HepG2 (cell line): ENCODE data around the gene LINS1.

Experiments
- ELF1 ChIP-seq: sonication (generic); formaldehyde crosslinking; IDR thresholded peaks from 2 replicates; pipeline ENCODE4 v1.4.0; 2020; ENCODE audit warnings: missing genetic modification reagents
- HDAC2 ChIP-seq: sonication (generic); formaldehyde crosslinking; IDR thresholded peaks from 2 replicates; pipeline ENCODE4 v1.4.0; 2020; ENCODE audit warnings: missing genetic modification reagents
- MLX ChIP-seq: IDR thresholded peaks from 2 replicates; pipeline ENCODE4 v1.6.1; 2016
- NR2C2 ChIP-seq: sonication (generic); formaldehyde crosslinking; IDR thresholded peaks from 2 replicates; pipeline ENCODE4 v1.4.0; 2020; ENCODE audit warnings: missing genetic modification reagents, mild to moderate bottlenecking, moderate library complexity, borderline replicate concordance
- NR2F2 ChIP-seq: IDR thresholded peaks from 2 replicates; pipeline ENCODE4 v1.6.1; 2012; ENCODE audit warnings: low read depth, inconsistent platforms, borderline replicate concordance
- PHF5A ChIP-seq: IDR thresholded peaks from one replicate; pipeline ENCODE4 v1.6.1; 2018; ENCODE audit warnings: low read depth, missing genetic modification reagents; ENCODE audit not compliant: unreplicated experiment
- TBX2 ChIP-seq: sonication (generic); formaldehyde crosslinking; IDR thresholded peaks from 2 replicates; pipeline ENCODE4 v1.5.0; 2020; ENCODE audit warnings: missing genetic modification reagents, mild to moderate bottlenecking, borderline replicate concordance

DNA sequence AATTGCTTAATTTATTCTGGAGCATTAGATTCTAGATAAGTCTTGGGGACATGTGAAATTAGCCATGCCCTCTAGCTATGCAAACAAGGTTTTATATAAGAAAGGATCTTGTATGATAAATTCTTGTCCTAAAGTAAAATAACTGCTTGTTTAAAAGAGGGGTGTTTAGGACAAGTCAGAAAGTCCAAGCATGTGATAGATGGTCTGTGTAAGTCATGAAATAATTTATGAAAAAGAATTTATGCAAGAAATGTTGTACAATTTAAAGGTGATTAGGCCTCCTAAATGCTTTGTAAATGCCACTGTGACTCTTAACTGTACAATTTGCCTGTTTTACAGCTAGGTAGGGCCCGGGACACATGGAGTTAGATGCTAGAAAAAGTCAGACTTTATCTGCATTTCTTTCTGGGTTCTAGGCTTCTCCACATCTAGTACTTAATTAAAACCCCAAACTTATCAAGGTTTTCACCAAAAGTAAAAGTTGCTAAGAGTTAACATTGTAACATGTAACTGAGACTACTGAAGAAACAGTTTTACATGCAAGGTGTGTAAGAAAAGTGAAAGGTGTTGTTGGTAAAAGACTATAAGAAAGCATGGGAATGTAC is 13.2 kb downstream of the LINS1 start:
- TF ChIP-seq PHF5A (CRISPR knock-in tag), result no peak
- TF ChIP-seq TBX2 (CRISPR knock-in tag), result no peak
- TF ChIP-seq HDAC2 (CRISPR knock-in tag), result no peak
- no peak for TF ChIP-seq MLX
- no peak for TF ChIP-seq NR2F2
- no peak for TF ChIP-seq ELF1 (CRISPR knock-in tag)
- no peak for TF ChIP-seq NR2C2
